B cell (primary cell): ENCODE measurements around the gene TOP3B. TPM values are rescaled to one million over a fixed set of nuclear protein-coding genes. Genes with fewer than 3 reads are reported as not detected.

ENCODE experiments used
- ATAC-seq: fragments of 200-7000 bp; cut with Tn5 transposase; one replicate; pipeline ENCODE4 v1.10.0; 2021; ENCODE audit warnings: low read depth, mild to moderate bottlenecking, moderate number of reproducible peaks, moderate library complexity
- CTCF ChIA-PET: fragments of 350-600 bp; sonication (Branson Sonifier 250); formaldehyde crosslinking; loops from one replicate; lab custom pipeline; 2021; ENCODE audit warnings: antibody characterized with exemption, inconsistent platforms; lab: Charles Lee
- POLR2A ChIA-PET: fragments of 350-600 bp; sonication (Branson Sonifier 250); formaldehyde crosslinking; loops from one replicate; lab custom pipeline; 2021; ENCODE audit warnings: antibody characterized with exemption; lab: Charles Lee
- DNase-seq: peaks from one replicate; pipeline ENCODE4 v3.0.0; 2013
- H2AFZ ChIP-seq: 2 replicates; pipeline ENCODE4 v1.6.1; 2012; ENCODE audit warnings: mild to moderate bottlenecking, low read depth, low read length; ENCODE audit not compliant: insufficient read depth, poor library complexity, severe bottlenecking
- H3K27ac ChIP-seq, 2 donors: 1 replicate in 1 of 2; 2 replicates in 1 of 2; pipeline ENCODE4 v1.5.1; 2012 to 2013; ENCODE audit warnings: low read length in 2 of 2, mild to moderate bottlenecking in 2 of 2, moderate library complexity in 1 of 2
- H3K27me3 ChIP-seq, 4 experiments: fragments of 200-600 bp in 1 of 4; sonication (generic) in 1 of 4; replicated peaks in 1 of 4; 1 replicate in 2 of 4; 2 replicates in 2 of 4; pipeline versions ENCODE4 v1.6.1 to v1.7.0; 2013 to 2016; ENCODE audit warnings: low read length in 3 of 4, mild to moderate bottlenecking in 2 of 4, mixed read lengths in 1 of 4, moderate library complexity in 1 of 4; ENCODE audit not compliant: insufficient read depth in 4 of 4, control insufficient read depth in 3 of 4; ENCODE audit errors: control extremely low read depth in 1 of 4
- H3K36me3 ChIP-seq, 2 experiments: replicated peaks in 1 of 2; 1 replicate in 1 of 2; 2 replicates in 1 of 2; pipeline versions ENCODE4 v1.6.1 to v1.7.1; 2013; ENCODE audit warnings: low read length in 1 of 2; ENCODE audit not compliant: insufficient read depth in 2 of 2, control insufficient read depth in 1 of 2; ENCODE audit errors: control extremely low read depth in 1 of 2, extremely low read depth in 1 of 2
- H3K4me1 ChIP-seq, 2 donors: fragments of 200-600 bp in 1 of 2; sonication (generic) in 1 of 2; 1 replicate in 1 of 2; 2 replicates in 1 of 2; pipeline versions ENCODE4 v1.5.1 to v1.6.1; 2013 to 2017; ENCODE audit warnings: low read length in 2 of 2; ENCODE audit not compliant: control insufficient read depth in 2 of 2, insufficient read depth in 2 of 2
- H3K4me2 ChIP-seq: replicated peaks from 2 replicates; pipeline ENCODE3; 2012; ENCODE audit warnings: mild to moderate bottlenecking, low read depth, low read length; ENCODE audit not compliant: poor library complexity, severe bottlenecking
- H3K4me3 ChIP-seq, 5 experiments: fragments of 200-600 bp in 1 of 5; sonication (generic) in 1 of 5; 1 replicate in 3 of 5; 2 replicates in 2 of 5; pipeline versions ENCODE4 v1.5.1 to v1.7.0; 2011 to 2016; ENCODE audit warnings: low read length in 4 of 5, mild to moderate bottlenecking in 4 of 5, low read depth in 2 of 5, control low read depth in 1 of 5, moderate library complexity in 1 of 5; ENCODE audit not compliant: insufficient read depth in 1 of 5; ENCODE audit errors: control extremely low read depth in 1 of 5, extremely low read depth in 1 of 5
- H3K79me2 ChIP-seq: fragments of 200-600 bp; sonication (generic); one replicate; pipeline ENCODE4 v1.6.0; 2016; ENCODE audit warnings: low read length; ENCODE audit not compliant: control insufficient read depth, insufficient read depth
- H3K9ac ChIP-seq: fragments of 200-600 bp; sonication (generic); 2 replicates; pipeline ENCODE4 v1.6.1; 2017; ENCODE audit warnings: mild to moderate bottlenecking, low read length, moderate library complexity
- H3K9me3 ChIP-seq, 3 donors: one replicate each; pipeline versions ENCODE4 v1.6.1 to v1.7.1; 2013; ENCODE audit warnings: low read length in 2 of 3; ENCODE audit not compliant: control insufficient read depth in 2 of 3, insufficient read depth in 1 of 3; ENCODE audit errors: control extremely low read depth in 1 of 3
- H4K20me1 ChIP-seq: 2 replicates; pipeline ENCODE4 v1.6.0; 2012; ENCODE audit warnings: mild to moderate bottlenecking, low read length; ENCODE audit not compliant: insufficient read depth, control insufficient read depth, poor library complexity, severe bottlenecking
- H3K27ac Mint-ChIP-seq: one replicate; pipeline ENCODE4 v1.8.0; 2021; ENCODE audit warnings: mixed read lengths
- H3K27me3 Mint-ChIP-seq: one replicate; pipeline ENCODE4 v1.8.0; 2021; ENCODE audit warnings: mixed read lengths
- H3K4me1 Mint-ChIP-seq: one replicate; pipeline ENCODE4 v1.8.0; 2021; ENCODE audit warnings: mixed read lengths
- H3K4me3 Mint-ChIP-seq: one replicate; pipeline ENCODE4 v1.8.0; 2021; ENCODE audit warnings: mixed read lengths
- H3K9me3 Mint-ChIP-seq: one replicate; pipeline ENCODE4 v1.8.0; 2022; ENCODE audit warnings: mixed read lengths; ENCODE audit not compliant: insufficient read depth
- EZH2 ChIP-seq: IDR thresholded peaks from 2 replicates; pipeline ENCODE4 v1.6.1; 2012; ENCODE audit warnings: borderline replicate concordance, low read depth, mild to moderate bottlenecking, moderate library complexity, low read length; ENCODE audit not compliant: insufficient read depth, poor library complexity, severe bottlenecking
- WGBS: methylation state at CpG from one replicate; pipeline ENCODE4 v1.1.5; 2013; ENCODE audit warnings: missing lambda C conversion rate; ENCODE audit not compliant: insufficient coverage; 5-methylcytosine and 5-hydroxymethylcytosine counted together
- intact Hi-C: fragments of 100-400 bp; cut with micrococcal nuclease; formaldehyde crosslinking; loops from one replicate; pipeline ENCODE4 v1.10.0; 2022
- polyA plus RNA-seq: library from polyadenylated mRNA; depleted of rRNA; stranded (reverse); fragments of >200 nt; gene quantifications from 2 replicates; pipeline ENCODE4 v1.2.3, GENCODE V29; 2012
- total RNA-seq, 2 donors: library from RNA; stranded (reverse); fragments of 120-200 nt in 1 of 2; gene quantifications; 1 replicate in 1 of 2; 2 replicates in 1 of 2; pipeline versions ENCODE4 v1.2.3 to v1.2.4, GENCODE V29; 2013 to 2022
- TF ChIP-seq, protein P1 (sequence below): fragments of 200-600 bp; IDR thresholded peaks from one replicate; pipeline ENCODE4 v1.8.0; 2022; ENCODE audit warnings: antibody characterized with exemption, mild to moderate bottlenecking

Gene TOP3B
- total and polyA plus RNA-seq, 2 donors (not counting 1 experiment from before 2014, with no cell fraction given), result 77.1 to 105 TPM

GRCh38 chr22:21990445-21991303 is 8.1 kb upstream of the TOP3B start:
- Histone ChIP-seq H3K9me3 (no peaks in the 10 kb centered on the region), H3K27me3 (no peaks in the 10 kb centered on the region), H3K4me1 (no peaks in the 10 kb centered on the region), H4K20me1 (no peaks in the 10 kb centered on the region), H3K4me2 (no peak overlapping the region), H3K27ac (no peak overlapping the region), H3K4me3 (no peak overlapping the region), H3K79me2 (no peaks in the 10 kb centered on the region), H3K9ac (no peak overlapping the region), H3K36me3 (no peaks in the 10 kb centered on the region), H2AFZ (no peak overlapping the region)
- H3K27ac Mint-ChIP-seq, result no peak overlapping the region
- H3K9me3 Mint-ChIP-seq, result no peaks in the 10 kb centered on the region
- WGBS, result 92% methylated on average over 16 of the region's 16 CpGs
- no peaks in the 10 kb centered on the region for H3K4me1 Mint-ChIP-seq
- H3K4me3 Mint-ChIP-seq, result no peak overlapping the region
- DNase-seq, result no peak
- H3K27me3 Mint-ChIP-seq, result no peaks in the 10 kb centered on the region
- TF ChIP-seq EZH2, result no peak
- TF ChIP-seq, protein P1, sequence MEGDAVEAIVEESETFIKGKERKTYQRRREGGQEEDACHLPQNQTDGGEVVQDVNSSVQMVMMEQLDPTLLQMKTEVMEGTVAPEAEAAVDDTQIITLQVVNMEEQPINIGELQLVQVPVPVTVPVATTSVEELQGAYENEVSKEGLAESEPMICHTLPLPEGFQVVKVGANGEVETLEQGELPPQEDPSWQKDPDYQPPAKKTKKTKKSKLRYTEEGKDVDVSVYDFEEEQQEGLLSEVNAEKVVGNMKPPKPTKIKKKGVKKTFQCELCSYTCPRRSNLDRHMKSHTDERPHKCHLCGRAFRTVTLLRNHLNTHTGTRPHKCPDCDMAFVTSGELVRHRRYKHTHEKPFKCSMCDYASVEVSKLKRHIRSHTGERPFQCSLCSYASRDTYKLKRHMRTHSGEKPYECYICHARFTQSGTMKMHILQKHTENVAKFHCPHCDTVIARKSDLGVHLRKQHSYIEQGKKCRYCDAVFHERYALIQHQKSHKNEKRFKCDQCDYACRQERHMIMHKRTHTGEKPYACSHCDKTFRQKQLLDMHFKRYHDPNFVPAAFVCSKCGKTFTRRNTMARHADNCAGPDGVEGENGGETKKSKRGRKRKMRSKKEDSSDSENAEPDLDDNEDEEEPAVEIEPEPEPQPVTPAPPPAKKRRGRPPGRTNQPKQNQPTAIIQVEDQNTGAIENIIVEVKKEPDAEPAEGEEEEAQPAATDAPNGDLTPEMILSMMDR, result no peak
- ChIA-PET CTCF (interaction anchor here (1.7 kb wide), 1 partner anchor 19 kb away, joined by 4 read pairs; no protein-coding TSS in a partner anchor), POLR2A (no interaction called here)
- intact Hi-C loops, result no loop called here
- ATAC-seq, result no peak

DNA sequence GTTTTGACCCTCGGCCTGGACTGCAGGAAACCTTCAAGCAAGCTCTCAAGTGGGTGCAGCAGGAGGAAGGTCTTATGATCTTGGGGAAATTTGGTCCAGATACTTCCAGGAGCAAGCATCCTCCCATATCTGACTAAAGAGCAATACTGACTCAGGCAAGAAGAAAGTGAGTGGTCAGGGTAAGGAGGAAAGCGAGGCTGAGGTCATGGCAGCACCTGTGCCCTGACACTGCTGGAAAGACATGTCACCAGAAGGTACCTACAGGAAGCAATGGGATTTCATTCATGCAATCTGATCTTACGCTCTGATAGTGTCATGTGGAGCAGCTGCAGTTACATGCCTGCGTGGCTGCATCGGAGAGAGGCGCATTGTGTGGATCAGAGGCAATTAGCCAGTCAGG is 6.5 kb upstream of the TOP3B start:
- no peaks in the 10 kb centered on the region for H3K9me3 ChIP-seq
- no peak overlapping the region for H2AFZ ChIP-seq
- ATAC-seq (no peak), DNase-seq (no peak)
- no peak overlapping the region for H3K27ac ChIP-seq
- no peak overlapping the region for H3K27ac Mint-ChIP-seq
- ChIA-PET CTCF (no interaction called here), POLR2A (no interaction called here)
- H3K36me3 ChIP-seq, result no peaks in the 10 kb centered on the region
- TF ChIP-seq, protein P1, result no peak
- TF ChIP-seq EZH2, result no peak
- no peaks in the 10 kb centered on the region for H4K20me1 ChIP-seq
- H3K4me1 Mint-ChIP-seq, result no peaks in the 10 kb centered on the region
- no peak overlapping the region for H3K9ac ChIP-seq
- peaks cover 10% of the 10 kb centered on the region for H3K79me2 ChIP-seq
- H3K4me3 Mint-ChIP-seq, result no peak overlapping the region
- H3K27me3 ChIP-seq, result no peaks in the 10 kb centered on the region
- no peak overlapping the region for H3K4me3 ChIP-seq
- no peaks in the 10 kb centered on the region for H3K9me3 Mint-ChIP-seq
- intact Hi-C loops, result no loop called here
- no peaks in the 10 kb centered on the region for H3K27me3 Mint-ChIP-seq
- WGBS, result 98% methylated on average over 5 of the region's 6 CpGs
- no peak overlapping the region for H3K4me2 ChIP-seq
- H3K4me1 ChIP-seq, result no peaks in the 10 kb centered on the region
